Activated CD4-positive, alpha-beta T cell treated with anti-CD3 and anti-CD28 coated beads, Interleukin-2, amount 10 ng/mL, durations not matched to agents 7 days and 5 days (primary cell): ENCODE data around the gene ADRA2B. TPM values are rescaled to one million over a fixed set of nuclear protein-coding genes. Genes with fewer than 3 reads are reported as not detected.

ENCODE experiments used
- CTCF ChIA-PET: fragments of 350-600 bp; sonication (Branson Sonifier 250); formaldehyde crosslinking; loops from one replicate; lab custom pipeline; 2021; ENCODE audit warnings: antibody characterized with exemption; lab: Charles Lee
- POLR2A ChIA-PET: fragments of 350-600 bp; sonication (Branson Sonifier 250); formaldehyde crosslinking; loops from one replicate; lab custom pipeline; 2021; ENCODE audit warnings: antibody characterized with exemption; lab: Charles Lee
- DNase-seq: peaks from one replicate; pipeline ENCODE4 v3.0.0-alpha.2; 2020
- H3K27ac Mint-ChIP-seq: one replicate; pipeline ENCODE4 v1.8.0; 2021; ENCODE audit warnings: mild to moderate bottlenecking, moderate library complexity, mixed read lengths
- H3K27me3 Mint-ChIP-seq: one replicate; pipeline ENCODE4 v1.8.0; 2021; ENCODE audit warnings: mixed read lengths
- H3K36me3 Mint-ChIP-seq: one replicate; pipeline ENCODE4 v1.8.0; 2021; ENCODE audit warnings: low read depth, mixed read lengths
- H3K4me1 Mint-ChIP-seq: one replicate; pipeline ENCODE4 v1.8.0; 2021; ENCODE audit warnings: mixed read lengths
- H3K4me3 Mint-ChIP-seq: one replicate; pipeline ENCODE4 v1.8.0; 2021; ENCODE audit warnings: mild to moderate bottlenecking, moderate library complexity, mixed read lengths
- H3K9me3 Mint-ChIP-seq: one replicate; pipeline ENCODE4 v1.8.0; 2021; ENCODE audit warnings: mixed read lengths
- total RNA-seq, 2 experiments: library from RNA; stranded (reverse); gene quantifications; one replicate each; pipeline ENCODE4 v1.2.3, GENCODE V29; 2021

Gene ADRA2B
- total RNA-seq, 2 experiments from 2014 or later: 0.06 TPM; not detected in 1

DNA sequence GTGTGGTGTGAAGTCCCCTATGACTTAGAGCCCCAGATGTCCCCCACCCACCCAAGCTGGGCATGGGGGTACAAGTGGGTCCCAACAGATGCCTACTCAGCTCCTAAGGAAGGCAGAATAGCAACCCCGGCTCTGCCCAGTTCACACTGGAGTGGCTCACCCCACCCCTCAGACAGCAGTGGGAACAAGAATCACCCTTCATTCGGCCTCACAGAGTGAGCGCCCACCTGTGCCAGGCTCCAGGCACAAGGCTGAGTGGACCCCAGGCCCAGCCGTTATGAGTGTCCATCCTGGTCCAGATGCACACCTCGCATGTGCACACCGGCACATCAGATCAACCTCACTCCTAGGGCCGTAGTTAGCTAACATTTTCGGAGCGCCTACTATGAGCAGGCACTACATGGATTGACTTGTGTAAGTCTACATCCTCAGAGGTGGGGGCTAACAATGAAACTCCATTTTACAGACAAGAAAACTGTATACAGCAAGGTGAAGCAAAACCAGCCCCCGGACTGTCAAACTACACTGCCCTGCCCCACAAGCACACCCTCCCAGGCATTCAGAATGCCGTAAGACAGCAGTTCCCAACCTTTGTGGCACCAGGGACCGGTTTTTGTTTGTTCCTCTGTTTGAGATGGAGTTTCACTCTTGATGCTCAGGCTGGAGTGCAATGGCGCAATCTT, 24.7 kb upstream of the ADRA2B start:
- Mint-ChIP-seq H3K36me3 (peaks cover 14% of the 10 kb centered on the region), H3K4me3 (no peak overlapping the region), H3K4me1 (peaks cover 33% of the 10 kb centered on the region), H3K9me3 (no peaks in the 10 kb centered on the region), H3K27me3 (no peaks in the 10 kb centered on the region), H3K27ac (peak overlapping the region; percentile 5)
- ChIA-PET POLR2A (interaction anchor here (2.9 kb wide), 1 partner anchor 34 kb away, joined by 17 read pairs; no protein-coding TSS in a partner anchor), CTCF (interaction anchor here (1.1 to 15.6 kb wide), 4 partner anchors 24 to 60 kb away, joined by 3 to 239 read pairs (median 3); no protein-coding TSS in a partner anchor)
- no peak for DNase-seq

GRCh38 chr2:96139181-96139758, 22.9 kb upstream of the ADRA2B start:
- DNase-seq: no peak
- no peaks in the 10 kb centered on the region for H3K27me3 Mint-ChIP-seq
- H3K4me3 Mint-ChIP-seq: no peak overlapping the region
- peaks cover 12% of the 10 kb centered on the region for H3K36me3 Mint-ChIP-seq
- no peaks in the 10 kb centered on the region for H3K9me3 Mint-ChIP-seq
- H3K27ac Mint-ChIP-seq: no peak overlapping the region
- H3K4me1 Mint-ChIP-seq: peaks cover 26% of the 10 kb centered on the region
- CTCF ChIA-PET: interaction anchor here (0.5 to 15.6 kb wide), 23 partner anchors 8 to 192 kb away, joined by 3 to 239 read pairs (median 5); partner anchors contain the start of genes ADRA2B, CIAO1 and STARD7
- POLR2A ChIA-PET: interaction anchor here (2.9 kb wide), 1 partner anchor 36 kb away, joined by 17 read pairs; no protein-coding TSS in a partner anchor

- Mint-ChIP-seq H3K27me3 (no peaks in the 10 kb centered on the region), H3K36me3 (peaks cover 4% of the 10 kb centered on the region), H3K27ac (no peak within 1 kb of the TSS), H3K9me3 (no peaks in the 10 kb centered on the region), H3K4me3 (no peak within 1 kb of the TSS), H3K4me1 (peaks cover 19% of the 10 kb centered on the region)
- CTCF ChIA-PET: interaction anchor here (0.5 to 15.6 kb wide), 25 partner anchors 9 to 193 kb away, joined by 3 to 239 read pairs (median 5); partner anchors contain the start of genes ADRA2B, CIAO1 and STARD7
- POLR2A ChIA-PET: interaction anchor here (2.9 kb wide), 1 partner anchor 37 kb away, joined by 17 read pairs; no protein-coding TSS in a partner anchor
- peak; percentile 76 for DNase-seq
Observed at GRCh38 chr2:96138179-96139145, 22.1 kb upstream of the ADRA2B start, which contains the start of gene ASTL. Gene ASTL, minus strand, starts transcription at chr2:96138502. Its CDS starts 66 bp downstream, at chr2:96138436.

- ChIA-PET POLR2A (no interaction called here), CTCF (interaction anchor here (0.6 to 15.6 kb wide), 14 partner anchors 10 to 145 kb away, joined by 3 to 239 read pairs (median 8); partner anchors contain the start of genes ADRA2B and CIAO1)
- H3K9me3 Mint-ChIP-seq: no peaks in the 10 kb centered on the region
- H3K4me1 Mint-ChIP-seq: peaks cover 10% of the 10 kb centered on the region
- no peak for DNase-seq
- H3K4me3 Mint-ChIP-seq: no peak overlapping the region
- H3K36me3 Mint-ChIP-seq: no peaks in the 10 kb centered on the region
- no peaks in the 10 kb centered on the region for H3K27me3 Mint-ChIP-seq
- H3K27ac Mint-ChIP-seq: no peak overlapping the region
Observed at GRCh38 chr2:96137321-96138178, 21.2 kb upstream of the ADRA2B start.

DNA sequence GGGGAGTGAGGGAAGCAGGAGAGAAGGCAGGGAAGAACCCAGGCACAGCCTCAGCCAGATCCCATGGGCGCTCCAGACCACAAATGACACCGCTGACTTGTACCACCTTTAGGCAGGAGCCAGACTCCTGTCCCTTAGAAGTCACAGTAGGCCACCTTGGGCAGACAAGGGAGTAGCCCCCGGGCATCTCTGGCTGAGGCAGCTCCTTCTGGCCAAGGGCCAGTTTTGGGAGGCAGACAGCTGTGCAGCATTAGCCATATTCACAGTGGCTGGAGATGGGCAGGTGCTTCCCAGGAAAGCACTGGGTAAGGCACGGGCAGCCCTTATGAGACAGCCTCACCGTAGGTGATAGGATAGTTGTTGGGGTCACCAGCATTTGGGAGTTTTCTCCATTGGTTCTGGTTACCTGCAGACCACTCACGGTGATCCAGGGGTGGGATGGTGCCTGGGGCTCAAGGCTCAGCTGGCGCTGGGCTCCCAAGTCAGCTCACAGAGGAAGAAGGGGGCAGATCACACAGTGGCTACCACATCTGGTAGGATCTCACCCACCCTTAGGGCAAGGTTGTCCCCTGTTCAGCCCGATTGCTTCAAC, 19.9 kb upstream of the ADRA2B start:
- H3K36me3 Mint-ChIP-seq: no peaks in the 10 kb centered on the region
- no peaks in the 10 kb centered on the region for H3K27me3 Mint-ChIP-seq
- H3K27ac Mint-ChIP-seq: no peak overlapping the region
- peaks cover 10% of the 10 kb centered on the region for H3K4me1 Mint-ChIP-seq
- H3K9me3 Mint-ChIP-seq: no peaks in the 10 kb centered on the region
- ChIA-PET POLR2A (no interaction called here), CTCF (interaction anchor here (4.2 to 15.6 kb wide), 3 partner anchors 11 to 40 kb away, joined by 25 to 239 read pairs (median 26); partner anchors contain the start of gene ADRA2B)
- no peak for DNase-seq
- no peak overlapping the region for H3K4me3 Mint-ChIP-seq

- no peaks in the 10 kb centered on the region for H3K36me3 Mint-ChIP-seq
- ChIA-PET POLR2A (no interaction called here), CTCF (interaction anchor here (1.0 to 15.6 kb wide), 3 partner anchors 12 to 40 kb away, joined by 3 to 239 read pairs (median 25); no protein-coding TSS in a partner anchor)
- DNase-seq: no peak
- H3K9me3 Mint-ChIP-seq: no peaks in the 10 kb centered on the region
- H3K27me3 Mint-ChIP-seq: no peaks in the 10 kb centered on the region
- H3K4me1 Mint-ChIP-seq: peaks cover 15% of the 10 kb centered on the region
- H3K4me3 Mint-ChIP-seq: no peak overlapping the region
- H3K27ac Mint-ChIP-seq: no peak overlapping the region
Observed at GRCh38 chr2:96135621-96136020, 19.2 kb upstream of the ADRA2B start.

- Mint-ChIP-seq H3K4me1 (peaks cover 19% of the 10 kb centered on the region), H3K9me3 (no peaks in the 10 kb centered on the region), H3K36me3 (no peaks in the 10 kb centered on the region), H3K27ac (no peak overlapping the region), H3K27me3 (no peaks in the 10 kb centered on the region), H3K4me3 (no peak overlapping the region)
- no peak for DNase-seq
- ChIA-PET POLR2A (no interaction called here), CTCF (interaction anchor here (1.0 to 15.6 kb wide), 2 partner anchors 18 to 41 kb away, joined by 3 to 239 read pairs; no protein-coding TSS in a partner anchor)
Observed at GRCh38 chr2:96135171-96135570, 18.8 kb upstream of the ADRA2B start.

- H3K4me1 Mint-ChIP-seq: peaks cover 20% of the 10 kb centered on the region
Observed at GRCh38 chr2:96134421-96134820, 18.1 kb upstream of the ADRA2B start.

GRCh38 chr2:96131813-96132745, 15.7 kb upstream of the ADRA2B start:
- H3K4me1 Mint-ChIP-seq: peaks cover 21% of the 10 kb centered on the region
- peak overlapping the region; percentile 47 for H3K27ac Mint-ChIP-seq
- H3K36me3 Mint-ChIP-seq: no peaks in the 10 kb centered on the region
- POLR2A ChIA-PET: no interaction called here
- H3K9me3 Mint-ChIP-seq: no peaks in the 10 kb centered on the region
- CTCF ChIA-PET: interaction anchor here (1.5 to 2.8 kb wide), 3 partner anchors 11 to 43 kb away, joined by 6 to 14 read pairs (median 7); no protein-coding TSS in a partner anchor
- H3K27me3 Mint-ChIP-seq: no peaks in the 10 kb centered on the region
- no peak for DNase-seq
- no peak overlapping the region for H3K4me3 Mint-ChIP-seq

More at GRCh38 chr2:96134421-96134820, 18.1 kb upstream of the ADRA2B start:
- Mint-ChIP-seq H3K27me3 (no peaks in the 10 kb centered on the region), H3K27ac (no peak overlapping the region), H3K9me3 (no peaks in the 10 kb centered on the region), H3K4me3 (no peak overlapping the region), H3K36me3 (no peaks in the 10 kb centered on the region)
- DNase-seq: no peak
- ChIA-PET CTCF (interaction anchor here (1.0 to 15.6 kb wide), 4 partner anchors 8 to 41 kb away, joined by 3 to 239 read pairs (median 10); no protein-coding TSS in a partner anchor), POLR2A (no interaction called here)

DNA sequence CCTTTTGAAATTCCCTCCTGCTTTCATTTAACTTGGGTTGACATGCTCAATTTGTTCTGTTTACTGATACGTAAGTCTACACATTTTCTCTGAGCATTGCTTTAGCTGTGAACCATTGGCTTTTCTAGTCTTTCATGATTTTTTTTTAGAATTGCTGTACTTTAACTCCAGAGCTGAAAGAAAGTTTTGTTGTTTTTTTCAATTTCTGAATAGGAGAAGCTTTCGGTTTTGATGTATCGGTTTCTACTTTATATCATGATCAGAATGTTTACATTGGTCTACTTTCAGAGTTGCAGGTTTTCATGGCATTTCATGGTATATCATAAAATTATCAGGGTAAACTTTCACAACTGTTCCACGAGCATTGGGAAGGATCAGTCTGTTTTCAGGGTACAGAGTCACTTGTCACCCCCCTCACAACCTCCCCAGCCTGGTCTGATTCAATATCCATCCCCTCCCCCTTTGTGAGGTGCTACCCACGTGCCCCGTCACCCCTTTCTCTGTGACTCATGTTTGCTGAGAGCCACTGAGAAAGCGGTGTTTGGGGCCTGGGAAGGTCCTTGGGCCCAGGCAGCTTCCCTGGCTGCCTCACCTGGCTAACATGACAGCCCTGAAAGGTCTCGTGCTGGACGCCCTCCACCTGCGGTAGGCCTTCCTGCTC, 14.9 kb upstream of the ADRA2B start:
- no peak overlapping the region for H3K4me3 Mint-ChIP-seq

More for the DNA sequence above, 14.9 kb upstream of the ADRA2B start:
- Mint-ChIP-seq H3K9me3 (no peaks in the 10 kb centered on the region), H3K27ac (peak overlapping the region; percentile 47), H3K4me1 (peaks cover 21% of the 10 kb centered on the region), H3K36me3 (no peaks in the 10 kb centered on the region), H3K27me3 (no peaks in the 10 kb centered on the region)
- ChIA-PET POLR2A (no interaction called here), CTCF (interaction anchor here (1.4 to 1.6 kb wide), 2 partner anchors 14 to 43 kb away, joined by 6 to 9 read pairs; partner anchors contain the start of gene ADRA2B)
- no peak for DNase-seq
